Measurements from ENCODE around the gene TTYH2.

TTYH2 gene

DNA sequence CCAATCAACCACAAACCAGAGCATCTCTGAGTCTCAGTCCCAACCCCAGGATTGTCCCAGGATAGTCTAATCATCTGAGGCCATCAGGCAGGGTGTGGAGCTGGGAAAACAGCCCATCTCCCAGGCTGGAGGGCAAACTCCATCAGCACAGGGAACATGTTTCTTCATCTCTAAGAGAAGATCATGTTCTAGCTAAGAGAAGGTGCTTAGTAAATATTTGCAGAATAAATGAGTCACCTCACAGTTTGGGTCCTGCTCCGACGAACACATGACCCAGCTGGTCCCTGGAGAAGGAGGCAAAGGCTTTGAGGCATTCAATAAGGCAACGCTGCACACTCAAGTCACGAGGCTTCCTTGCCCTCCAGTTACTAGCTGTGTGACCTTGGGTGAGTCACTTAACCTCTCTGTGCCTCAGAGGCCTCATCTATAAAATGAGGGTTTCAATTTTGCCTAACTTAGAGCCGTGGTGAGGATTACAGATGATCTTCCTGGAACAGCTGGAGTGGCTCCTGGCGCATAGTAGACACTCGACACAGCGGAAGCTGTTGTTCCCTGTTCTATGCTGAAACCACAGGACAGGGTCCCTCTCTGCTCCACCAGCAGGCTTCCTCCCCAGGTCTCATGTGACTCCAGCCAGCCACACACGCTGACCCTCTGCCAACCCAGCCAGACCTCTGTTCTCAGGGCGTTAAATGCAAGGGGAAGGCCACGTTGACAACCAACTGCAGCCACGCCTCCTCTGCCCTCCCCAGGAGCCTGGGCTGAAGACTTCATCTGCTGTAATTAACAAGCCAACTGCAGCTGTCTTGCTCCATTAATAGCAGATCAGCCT lies 20.2 kb upstream of the TTYH2 start:
- DNase-seq (ENCODE audit: low read depth, low spot score) = no peak

DNA sequence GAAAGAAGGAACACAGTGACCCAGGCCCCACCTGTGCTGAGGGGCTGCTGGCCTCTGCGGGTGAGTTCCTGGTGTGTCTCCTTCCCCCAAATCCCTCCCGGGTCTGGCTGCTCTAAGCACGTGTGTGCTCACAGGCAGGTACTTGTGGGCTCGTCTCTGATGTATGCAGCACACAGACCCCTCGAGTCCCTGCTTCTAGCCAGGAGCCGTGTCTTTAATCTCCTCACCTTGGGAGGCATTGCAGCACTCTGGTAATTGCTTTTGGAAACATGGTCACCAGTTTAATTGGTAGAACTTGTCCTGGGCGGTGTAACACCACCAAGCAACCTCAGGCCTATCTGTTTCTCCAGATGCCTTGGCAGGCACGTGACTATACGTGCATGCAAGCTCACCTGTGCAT lies 18.7 kb upstream of the TTYH2 start:
- DNase-seq (ENCODE audit: low read depth, low spot score) = no peak

DNA sequence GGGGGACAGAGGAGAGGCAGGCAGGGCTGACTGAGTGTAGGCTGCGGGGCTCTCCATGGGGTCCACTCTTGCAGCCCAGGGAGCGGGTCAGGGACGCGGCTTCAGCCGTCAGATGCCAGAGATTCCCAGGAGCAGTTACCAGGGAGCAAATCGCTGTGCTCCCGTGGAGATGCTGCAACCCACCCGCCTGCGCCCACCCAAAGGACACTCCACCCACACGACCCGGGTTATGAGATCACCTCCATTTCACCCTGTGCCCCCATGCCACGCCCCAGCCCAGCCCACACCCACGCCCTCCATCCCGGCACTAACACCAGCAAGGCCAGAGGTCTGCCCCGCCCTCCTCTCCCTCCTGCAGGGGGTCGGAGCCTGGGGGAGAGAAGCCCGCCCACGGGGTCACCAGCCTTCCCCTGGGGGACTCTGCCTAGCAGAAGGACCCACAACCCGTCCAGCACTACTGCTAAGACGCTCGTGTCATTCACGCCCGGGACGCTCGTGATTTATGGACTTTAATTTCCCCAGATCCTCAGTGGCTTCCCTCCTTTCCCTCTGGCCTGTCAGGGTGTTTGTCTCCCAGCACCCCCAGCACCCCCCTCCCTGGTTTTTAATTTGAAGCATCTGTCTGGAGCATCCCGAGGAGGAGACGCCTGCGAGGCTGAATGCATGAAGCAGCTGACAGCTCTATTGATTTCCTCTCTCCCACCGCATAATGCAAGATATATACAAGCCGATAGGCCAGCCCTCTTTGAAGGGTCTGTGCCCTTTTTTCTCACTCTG lies 16.6 kb upstream of the TTYH2 start:
- DNase-seq (ENCODE audit: low read depth, low spot score) = no peak

DNA sequence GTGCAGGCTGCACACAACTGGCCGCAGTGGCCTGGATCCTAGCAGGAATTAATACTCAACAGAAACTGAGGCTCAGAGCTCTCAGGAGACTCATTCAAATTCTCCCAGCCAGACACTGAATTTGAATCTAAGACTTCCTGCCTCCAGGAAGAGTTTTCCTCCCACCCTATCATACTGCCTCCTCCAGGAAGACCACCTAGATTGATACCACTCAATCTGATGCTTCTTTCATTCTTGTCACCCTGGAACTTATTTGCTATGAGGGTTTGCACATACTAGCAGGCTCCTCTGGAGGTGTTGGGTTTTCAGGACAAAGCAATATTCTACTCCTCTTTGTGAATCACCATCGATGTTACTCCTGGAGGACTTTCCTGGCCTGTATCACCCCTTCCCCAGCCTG lies 15.6 kb upstream of the TTYH2 start:
- DNase-seq (ENCODE audit: low read depth, low spot score) = no peak

DNA sequence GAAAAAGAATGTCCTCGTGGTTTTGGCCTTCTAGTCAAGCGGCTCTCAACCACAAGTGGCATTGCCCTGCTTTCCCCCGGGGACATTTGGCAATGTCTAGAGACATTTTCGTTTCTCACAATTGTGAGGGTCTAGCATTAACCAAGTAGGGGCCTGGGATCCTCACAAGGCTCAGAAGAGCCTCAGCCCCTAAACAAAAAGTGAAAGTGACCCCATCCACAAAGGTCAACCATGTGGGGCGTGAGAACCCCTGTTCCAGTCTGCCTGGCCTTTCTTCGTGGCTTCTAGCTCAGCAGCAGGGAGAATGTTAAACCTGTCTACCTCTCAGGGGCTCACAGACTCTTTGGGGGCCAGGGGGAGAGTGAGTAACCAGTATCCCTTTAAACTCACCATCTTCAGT lies 14.7 kb upstream of the TTYH2 start:
- no peak for DNase-seq (ENCODE audit: low read depth, low spot score)

DNA sequence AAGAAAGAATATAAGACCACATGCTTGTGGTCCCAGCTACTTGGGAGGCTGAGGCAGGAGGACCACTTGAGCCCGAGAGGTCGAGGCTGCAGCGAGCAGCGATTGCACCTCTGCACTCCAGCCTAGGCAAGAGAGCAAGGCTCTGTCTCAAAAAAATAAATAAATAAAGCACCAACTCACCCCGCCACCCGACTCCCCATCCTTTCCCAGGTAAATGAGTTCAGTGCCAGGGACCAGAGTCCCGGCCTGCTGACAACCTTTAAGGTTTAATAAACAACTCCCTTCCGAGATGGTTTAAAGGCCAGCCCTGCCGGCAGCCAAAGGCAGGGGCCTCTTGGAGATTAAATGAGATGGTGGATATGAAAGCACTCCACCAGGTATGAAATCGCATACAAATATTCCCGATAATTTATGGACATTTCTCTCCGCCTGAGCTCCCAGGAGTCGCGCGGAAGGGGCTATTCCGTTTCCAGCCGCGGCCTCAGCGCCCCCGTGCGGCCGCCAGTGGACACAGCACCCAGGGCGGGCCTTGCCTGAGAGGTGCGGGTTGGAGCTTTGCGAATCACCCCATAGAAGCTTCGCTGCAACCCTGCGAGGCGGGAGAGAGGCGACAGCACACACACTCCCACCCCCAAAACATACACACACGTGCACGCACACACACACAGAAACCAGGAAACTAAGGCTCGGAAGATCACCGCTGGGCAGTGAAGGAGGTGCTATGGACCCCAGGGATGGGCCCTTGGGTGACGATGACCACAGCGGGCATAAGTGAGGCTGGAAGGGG lies 13.9 kb upstream of the TTYH2 start:
- DNase-seq (ENCODE audit: low read depth, low spot score) = no peak

DNA sequence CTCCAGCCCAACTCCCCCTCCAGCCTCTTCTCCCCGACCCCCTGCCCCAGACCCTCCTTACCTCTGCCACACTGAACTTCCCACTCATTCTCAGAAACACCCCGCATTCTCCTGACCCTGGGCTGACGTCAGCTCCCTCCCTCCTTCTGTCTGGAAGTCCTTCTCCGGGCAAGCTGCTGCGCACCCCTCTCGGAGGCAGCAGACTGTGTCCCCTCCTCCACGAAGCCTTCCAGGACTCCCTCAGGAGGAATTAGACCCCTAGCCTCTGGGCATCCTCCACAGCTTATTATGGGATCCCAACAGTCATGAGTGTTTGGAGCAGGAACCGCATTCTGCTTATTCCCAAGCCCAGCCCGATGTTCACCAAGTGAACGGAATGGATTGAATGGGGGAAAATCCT lies 13.3 kb upstream of the TTYH2 start:
- no peak for DNase-seq (ENCODE audit: low read depth, low spot score)

DNA sequence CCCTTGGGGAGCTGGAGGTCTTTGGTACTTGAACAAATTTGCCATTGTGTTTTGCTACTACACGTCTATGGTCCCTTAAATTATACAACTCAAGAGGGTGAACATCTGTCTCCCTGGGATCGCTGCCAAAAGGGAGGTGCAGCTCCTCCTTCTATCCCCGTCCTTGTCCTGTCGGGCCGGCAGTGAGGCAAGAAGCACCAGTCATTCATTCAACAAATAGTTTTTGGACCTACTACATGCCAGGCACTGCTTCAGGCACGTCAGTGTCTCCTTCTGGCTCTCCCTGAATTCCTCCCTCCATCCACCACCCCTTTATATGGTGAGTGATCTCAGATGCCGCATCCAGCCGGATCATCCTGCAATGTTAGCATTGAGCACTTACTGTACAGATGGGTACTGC lies 12.1 kb upstream of the TTYH2 start:
- DNase-seq (ENCODE audit: low read depth, low spot score) = no peak

DNA sequence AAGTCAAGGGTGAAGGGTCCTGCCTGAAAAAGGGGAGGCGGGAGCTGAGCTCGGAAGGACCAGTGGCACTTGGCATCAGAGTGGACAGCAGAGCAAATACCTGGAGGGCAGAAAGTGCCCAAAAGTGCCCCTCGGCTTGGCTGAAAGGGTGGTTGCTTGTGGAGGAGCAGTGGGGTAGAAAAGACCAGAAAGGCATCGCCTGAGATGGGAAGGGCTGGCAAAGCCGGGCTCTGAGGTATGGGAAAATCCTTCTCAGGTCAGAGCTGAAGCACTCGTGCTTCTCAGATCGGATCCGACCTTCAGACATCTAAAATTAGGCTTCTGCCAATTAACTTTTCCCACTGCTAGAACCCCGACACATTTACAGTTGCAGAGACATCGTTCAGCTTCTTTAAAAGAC lies 11.4 kb upstream of the TTYH2 start:
- DNase-seq (ENCODE audit: low read depth, low spot score) = no peak

DNA sequence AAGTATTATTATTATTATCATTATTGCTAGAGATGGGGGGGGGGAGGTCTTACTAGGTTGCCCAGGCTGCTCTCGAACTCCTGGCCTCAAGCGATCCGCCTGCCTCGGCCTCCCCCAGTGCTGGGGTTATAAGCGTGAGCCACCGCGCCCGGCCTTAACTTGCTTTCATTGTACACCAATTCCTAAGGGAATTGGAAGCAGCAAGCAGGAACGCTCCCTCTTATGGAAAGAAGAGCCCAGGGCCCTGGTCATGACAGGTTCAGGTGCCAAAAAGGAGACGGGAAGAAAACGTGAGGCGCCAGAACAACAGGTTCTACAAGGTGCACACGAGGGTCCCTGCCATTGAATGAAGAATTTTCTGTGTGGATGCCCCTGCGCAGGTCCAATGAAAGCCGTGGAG lies 10.4 kb upstream of the TTYH2 start:
- no peak for DNase-seq (ENCODE audit: low read depth, low spot score)

DNA sequence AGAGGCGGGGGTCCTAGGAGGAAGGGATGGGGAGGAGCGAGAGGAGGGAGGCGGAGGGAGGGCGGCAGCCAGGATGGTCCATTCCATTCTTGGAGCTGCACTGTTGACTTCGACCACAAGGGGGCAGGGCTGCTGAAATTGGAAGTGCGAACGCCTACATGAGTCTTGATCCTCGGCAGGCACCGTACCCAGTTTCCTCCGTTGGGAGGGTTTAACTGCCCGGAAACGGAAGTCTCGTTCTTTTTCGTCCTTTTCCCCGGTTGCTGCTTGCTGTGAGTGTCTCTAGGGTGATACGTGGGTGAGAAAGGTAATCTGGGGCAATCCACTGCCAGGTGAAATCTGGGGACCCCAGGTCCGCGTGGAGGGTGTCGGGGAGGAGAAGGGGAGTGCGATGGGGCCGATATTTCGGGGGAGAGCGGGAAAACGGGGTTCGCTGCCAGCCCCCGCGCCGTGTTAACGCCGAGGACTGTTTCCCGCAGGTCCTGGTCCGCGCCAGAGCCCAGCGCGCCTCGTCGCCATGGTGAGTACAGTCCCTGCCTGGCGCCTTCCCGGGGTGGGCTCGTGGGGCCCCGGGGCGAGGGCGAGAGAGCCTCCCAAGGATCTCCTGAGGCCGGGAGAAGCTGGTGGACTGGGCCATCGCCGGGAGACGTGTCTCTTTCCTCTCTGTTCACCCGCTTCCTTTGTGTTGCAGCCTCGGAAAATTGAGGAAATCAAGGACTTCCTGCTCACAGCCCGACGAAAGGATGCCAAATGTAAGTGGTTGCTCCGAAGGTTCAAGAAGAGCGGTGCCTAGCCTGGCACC lies 9.7 kb upstream of the TTYH2 start, which contains the start of gene RPL38:
Gene RPL38, plus strand, starts transcription at position 240 of the 802 bp plus-strand sequence. Its CDS starts 278 bp downstream, at position 518.
- DNase-seq (ENCODE audit: low read depth, low spot score) = peak; percentile 95

DNA sequence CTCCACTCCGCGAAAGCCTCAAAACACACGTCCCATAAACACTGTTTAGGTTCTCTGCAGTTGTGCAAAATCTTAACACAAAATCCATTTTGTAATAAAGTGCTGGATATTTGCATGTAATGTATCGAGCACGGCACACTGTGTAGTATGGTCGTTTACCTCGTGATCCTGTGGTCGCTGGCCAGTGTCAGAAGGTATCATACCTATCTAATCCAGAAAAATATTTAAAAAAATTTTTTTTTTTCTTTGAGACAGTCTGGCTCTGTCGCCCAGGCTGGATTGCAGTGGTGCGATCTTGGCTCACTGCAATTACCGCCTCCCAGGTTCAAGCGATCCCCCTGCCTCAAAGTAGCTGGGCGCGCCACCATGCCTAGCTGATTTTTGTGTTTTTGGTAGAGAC lies 8.9 kb upstream of the TTYH2 start:
- DNase-seq (ENCODE audit: low read depth, low spot score) = no peak

DNA sequence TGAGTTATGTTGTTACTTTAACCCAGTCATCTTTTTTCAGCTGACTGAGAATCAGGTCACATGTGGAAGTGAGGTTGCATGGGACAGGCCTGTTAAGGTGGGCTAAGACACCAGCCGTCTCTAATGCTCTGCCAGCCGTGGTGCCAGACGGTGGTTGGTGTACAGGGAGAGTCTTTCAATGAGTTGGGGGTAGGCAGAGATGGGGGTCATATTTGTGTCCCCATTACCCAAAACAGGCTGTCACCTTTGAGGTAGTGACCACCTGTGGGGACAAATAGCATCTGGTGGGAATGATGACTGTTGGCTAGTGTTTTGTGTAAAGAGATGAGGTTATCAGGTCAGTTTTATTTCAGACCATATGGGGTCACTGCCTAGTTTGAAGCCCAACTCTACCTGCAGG lies 8.1 kb upstream of the TTYH2 start:
- DNase-seq (ENCODE audit: low read depth, low spot score) = no peak

DNA sequence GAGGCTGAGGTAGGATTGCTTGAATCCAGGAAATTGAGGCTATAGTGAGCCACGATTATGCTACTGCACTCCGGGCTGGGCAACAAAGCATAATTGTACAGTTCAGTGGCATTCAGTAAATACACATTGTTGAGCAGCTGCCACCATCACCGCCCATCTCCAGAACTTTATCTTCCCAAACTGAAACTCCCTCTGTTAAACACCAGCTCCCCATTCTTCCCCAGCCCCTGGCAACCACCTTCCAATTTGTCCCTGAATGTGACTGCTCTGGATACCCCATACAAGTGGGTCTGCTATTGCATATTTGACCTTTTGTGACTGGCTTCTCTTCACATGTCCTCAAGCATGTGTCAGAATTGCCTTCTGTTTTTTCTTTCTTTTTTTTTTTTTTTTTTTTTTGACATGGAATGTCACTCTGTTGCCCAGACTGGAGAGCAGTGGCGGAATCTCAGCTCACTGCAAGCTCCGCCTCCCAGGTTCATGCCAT lies 7.0 kb upstream of the TTYH2 start:
- DNase-seq (ENCODE audit: low read depth, low spot score) = no peak

DNA sequence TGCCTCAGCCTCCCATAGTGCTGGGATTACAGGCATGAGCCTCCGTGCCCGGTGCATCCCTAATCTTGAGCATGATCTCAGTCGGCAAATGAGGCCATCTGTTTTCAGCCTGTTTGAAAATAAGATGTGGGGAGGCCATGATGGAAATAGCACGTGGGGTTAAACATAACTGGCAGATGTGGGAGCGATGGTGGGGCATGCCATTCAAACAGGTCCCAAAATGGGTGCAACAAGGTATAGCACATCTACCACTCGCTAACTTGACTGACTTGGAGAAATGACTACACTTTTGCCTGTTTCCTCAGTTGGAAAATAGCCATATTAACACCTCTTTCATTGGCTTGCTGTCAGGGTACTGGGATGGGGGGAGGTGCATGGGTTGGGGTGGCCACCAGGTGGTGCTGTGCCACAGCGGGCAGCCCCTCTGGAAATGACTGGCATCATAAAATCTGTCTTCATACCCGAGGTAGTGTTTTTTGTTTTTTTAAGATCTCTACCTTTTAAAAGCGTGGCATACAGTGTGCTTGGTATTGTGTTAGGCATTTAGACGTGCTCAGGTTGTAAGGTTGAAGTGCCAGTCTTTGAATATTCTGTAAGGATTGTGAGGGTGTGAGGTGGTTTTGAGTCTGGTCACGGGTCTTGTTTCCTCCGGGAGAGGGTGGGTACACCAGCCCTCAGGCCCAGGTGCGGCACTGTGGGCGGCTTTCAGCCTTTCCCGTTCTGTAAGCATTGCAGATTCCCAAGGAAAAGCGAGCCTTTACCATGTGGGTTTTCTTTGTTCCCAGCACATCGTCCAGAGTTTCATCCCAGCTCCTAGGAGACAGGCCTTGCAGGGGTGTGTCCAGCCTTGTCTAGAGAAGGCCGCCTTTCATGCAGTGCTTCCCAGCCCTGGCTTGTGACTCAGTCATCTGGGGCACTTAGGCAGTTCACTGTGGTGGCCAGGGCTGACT lies 2.9 kb upstream of the TTYH2 start:
- no peak for DNase-seq (ENCODE audit: low read depth, low spot score)

DNA sequence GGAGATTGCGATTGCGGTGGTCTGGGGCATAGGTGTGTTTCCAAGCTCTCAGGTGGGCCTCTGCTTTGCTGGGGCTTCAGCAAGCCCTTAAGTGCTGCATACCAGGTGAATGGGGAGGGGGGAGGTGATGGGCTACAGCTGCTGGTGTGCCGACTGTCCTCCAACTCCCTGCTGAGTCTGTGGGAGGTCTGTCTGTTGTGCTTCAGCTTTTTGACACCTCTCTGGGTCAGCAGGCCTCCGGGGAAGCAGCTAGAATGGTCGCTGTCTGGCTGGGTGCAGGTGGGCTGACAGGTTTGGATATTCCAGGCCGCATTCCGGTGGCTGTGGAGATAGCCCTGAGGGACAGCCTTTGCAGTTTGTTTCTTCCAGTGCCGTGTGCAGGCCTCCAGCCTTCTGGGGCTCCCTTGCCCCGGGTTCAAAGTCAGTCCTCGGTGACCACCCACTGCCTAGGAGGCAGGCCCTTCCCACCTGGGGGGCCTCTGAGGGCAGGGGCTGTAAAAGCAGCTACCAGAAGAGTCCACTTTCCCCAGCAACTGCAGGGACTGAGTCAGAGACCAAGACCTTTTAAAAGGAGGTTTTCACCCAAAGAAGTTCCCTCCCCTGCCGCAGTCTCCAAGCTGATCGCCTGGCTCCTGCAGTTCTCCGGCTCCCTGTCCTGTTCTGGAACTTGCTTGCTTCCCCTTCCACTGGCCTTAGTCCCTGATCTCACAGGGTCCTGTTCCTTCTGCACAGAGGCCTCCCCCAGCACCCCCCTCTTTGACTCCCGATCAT lies 2.0 kb upstream of the TTYH2 start:
- DNase-seq (ENCODE audit: low read depth, low spot score) = peak; percentile 40

DNA sequence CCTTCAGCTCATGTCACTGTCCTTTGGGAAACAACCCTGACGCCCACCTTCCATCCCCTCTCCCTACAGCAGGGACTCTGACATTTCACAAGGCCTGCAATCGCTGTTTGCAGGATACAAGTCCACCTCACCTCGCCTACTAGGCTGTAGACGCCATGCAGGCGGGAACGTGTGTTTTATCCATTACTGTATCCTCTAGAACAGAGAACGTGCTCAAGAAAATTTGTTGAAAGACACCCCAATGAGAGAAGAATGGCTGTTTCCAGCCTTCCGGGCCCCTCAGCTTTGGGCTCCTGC lies 1.5 kb upstream of the TTYH2 start:
- no peak for DNase-seq (ENCODE audit: low read depth, low spot score)

DNA sequence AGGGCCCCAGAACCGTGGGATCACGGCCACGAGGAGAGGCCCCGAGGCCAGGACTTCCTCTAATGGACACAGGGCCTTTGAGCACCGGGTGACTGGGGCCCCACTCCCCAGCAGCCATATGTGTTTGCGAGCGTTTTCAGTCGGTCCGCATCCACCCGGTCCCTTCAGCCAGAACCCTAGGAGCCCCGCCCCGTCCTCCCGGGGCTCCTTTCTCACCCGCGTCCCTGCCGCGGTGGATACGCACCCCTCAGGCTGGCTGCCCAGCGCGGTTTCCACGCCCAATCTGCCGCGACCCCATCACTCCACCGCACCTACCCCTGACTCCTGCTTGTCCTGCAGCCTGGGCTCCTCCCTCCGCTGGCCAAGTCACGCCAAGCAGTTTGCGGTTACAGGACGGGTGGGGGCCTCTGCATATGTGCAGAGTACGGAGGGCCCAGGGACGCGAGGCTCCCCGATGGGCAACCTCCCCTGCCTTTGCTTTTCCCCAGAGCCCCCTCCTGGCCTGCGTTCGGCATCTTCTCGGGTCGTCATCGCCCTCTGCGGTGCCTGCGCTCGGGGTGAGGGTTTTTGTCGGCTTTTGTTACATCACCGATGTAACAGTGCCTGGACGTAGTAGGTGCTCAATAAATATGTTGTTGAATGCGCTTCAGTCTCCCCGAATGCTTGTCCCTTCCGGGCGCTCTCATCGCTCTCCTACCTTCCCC lies 1.0 kb upstream of the TTYH2 start:
- no peak for DNase-seq (ENCODE audit: low read depth, low spot score)

DNA sequence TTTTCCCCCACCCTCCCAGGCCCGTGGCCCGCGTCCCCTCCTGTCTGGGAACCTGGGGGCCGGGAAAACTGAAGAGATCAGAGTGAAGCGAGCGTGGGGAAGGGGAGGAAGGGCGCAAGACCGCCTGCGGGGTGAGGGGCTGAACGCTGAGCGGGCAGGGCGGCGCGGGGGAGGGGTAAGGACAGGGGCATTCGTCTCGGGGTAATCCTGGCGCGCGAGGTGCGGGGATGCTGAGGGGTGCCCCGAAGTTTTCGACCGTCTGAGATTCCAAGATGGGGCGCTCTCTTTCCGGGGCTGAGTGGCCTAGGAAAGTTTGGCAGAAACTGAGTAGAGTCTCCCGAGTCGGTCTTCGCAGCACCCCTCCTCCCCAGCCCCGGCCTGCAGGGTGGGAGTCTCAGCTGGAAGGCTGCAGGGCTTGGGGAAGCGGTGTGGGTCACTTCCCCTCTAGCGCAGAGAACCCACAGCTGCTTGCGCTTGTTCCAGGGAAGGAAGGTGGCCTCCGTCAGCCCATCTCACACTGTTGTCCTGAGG lies 555 bp downstream of the TTYH2 start:
- DNase-seq (ENCODE audit: low read depth, low spot score) = no peak
